PC-3 (cell line): ENCODE data around the gene MAN2A2.

Source experiments
- CTCF ChIP-seq: fragments of 300-600 bp; sonication (generic); conservative IDR thresholded peaks from 2 replicates; pipeline ENCODE4 v1.5.1; 2017; ENCODE audit warnings: antibody characterized with exemption, low read depth, mild to moderate bottlenecking, low read length
- EZH2 ChIP-seq: fragments of 300-600 bp; sonication (generic); IDR thresholded peaks from one replicate; pipeline ENCODE4 v1.6.1; 2017; ENCODE audit warnings: antibody characterized with exemption, mild to moderate bottlenecking, low read length; ENCODE audit not compliant: unreplicated experiment
- EZH2phosphoT487 ChIP-seq: fragments of 300-600 bp; sonication (generic); IDR thresholded peaks from 2 replicates; pipeline ENCODE4 v1.6.1; 2018; ENCODE audit warnings: mild to moderate bottlenecking, antibody characterized with exemption, low read length, borderline replicate concordance

GRCh38 chr15:90941038-90941437, 37.9 kb downstream of the MAN2A2 start:
- TF ChIP-seq CTCF = no peak
- no peak for TF ChIP-seq EZH2
- no peak for TF ChIP-seq EZH2phosphoT487
